Spleen (tissue), 7 donors: ENCODE results near the gene NAGK.

Experiments used
- POLR2AphosphoS5 ChIP-seq, 3 donors: sonication (generic); formaldehyde crosslinking; IDR thresholded peaks; one replicate each; pipeline ENCODE4 v1.5.1; 2017; ENCODE audit warnings: antibody characterized with exemption in 3 of 3
- TF ChIP-seq, protein P1 (sequence below), 11 experiments: fragments of 200-600 bp in 7 of 11; fragments of 450-650 bp in 4 of 11; sonication (generic) in 4 of 11; IDR thresholded peaks in 8 of 11; conservative IDR thresholded peaks in 3 of 11; 1 replicate in 7 of 11; 2 replicates in 4 of 11; pipeline versions ENCODE4 v1.4.0 to v1.8.0; 2016 to 2021; ENCODE audit warnings: antibody characterized with exemption in 11 of 11, inconsistent platforms in 4 of 11, mild to moderate bottlenecking in 1 of 11
- donor health status: DM: no; HTN: no; CAD: no; lungs with moderate emphysema.
- donor health status: DM: no; HTN: no; CAD: no.
- donor health status: DM: no; HTN: no; CAD: no.

GRCh38 chr2:71060211-71060610, 8.2 kb upstream of the NAGK start:
- TF ChIP-seq, protein P1, sequence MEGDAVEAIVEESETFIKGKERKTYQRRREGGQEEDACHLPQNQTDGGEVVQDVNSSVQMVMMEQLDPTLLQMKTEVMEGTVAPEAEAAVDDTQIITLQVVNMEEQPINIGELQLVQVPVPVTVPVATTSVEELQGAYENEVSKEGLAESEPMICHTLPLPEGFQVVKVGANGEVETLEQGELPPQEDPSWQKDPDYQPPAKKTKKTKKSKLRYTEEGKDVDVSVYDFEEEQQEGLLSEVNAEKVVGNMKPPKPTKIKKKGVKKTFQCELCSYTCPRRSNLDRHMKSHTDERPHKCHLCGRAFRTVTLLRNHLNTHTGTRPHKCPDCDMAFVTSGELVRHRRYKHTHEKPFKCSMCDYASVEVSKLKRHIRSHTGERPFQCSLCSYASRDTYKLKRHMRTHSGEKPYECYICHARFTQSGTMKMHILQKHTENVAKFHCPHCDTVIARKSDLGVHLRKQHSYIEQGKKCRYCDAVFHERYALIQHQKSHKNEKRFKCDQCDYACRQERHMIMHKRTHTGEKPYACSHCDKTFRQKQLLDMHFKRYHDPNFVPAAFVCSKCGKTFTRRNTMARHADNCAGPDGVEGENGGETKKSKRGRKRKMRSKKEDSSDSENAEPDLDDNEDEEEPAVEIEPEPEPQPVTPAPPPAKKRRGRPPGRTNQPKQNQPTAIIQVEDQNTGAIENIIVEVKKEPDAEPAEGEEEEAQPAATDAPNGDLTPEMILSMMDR (IDR thresholded peaks at IDR 0.05 in 8 of 11, conservative IDR thresholded peaks at IDR 0.05 in 3 of 11), result no peak
- TF ChIP-seq POLR2AphosphoS5 (IDR thresholded peaks at IDR 0.05), result no peak
